Measurements from ENCODE around the gene RPS6KA4. TPM values are rescaled to one million over a fixed set of nuclear protein-coding genes. Genes with fewer than 3 reads are reported as not detected.

RPS6KA4 gene
- total RNA-seq, 1 donor from 2014 or later: 12.7 TPM

DNA sequence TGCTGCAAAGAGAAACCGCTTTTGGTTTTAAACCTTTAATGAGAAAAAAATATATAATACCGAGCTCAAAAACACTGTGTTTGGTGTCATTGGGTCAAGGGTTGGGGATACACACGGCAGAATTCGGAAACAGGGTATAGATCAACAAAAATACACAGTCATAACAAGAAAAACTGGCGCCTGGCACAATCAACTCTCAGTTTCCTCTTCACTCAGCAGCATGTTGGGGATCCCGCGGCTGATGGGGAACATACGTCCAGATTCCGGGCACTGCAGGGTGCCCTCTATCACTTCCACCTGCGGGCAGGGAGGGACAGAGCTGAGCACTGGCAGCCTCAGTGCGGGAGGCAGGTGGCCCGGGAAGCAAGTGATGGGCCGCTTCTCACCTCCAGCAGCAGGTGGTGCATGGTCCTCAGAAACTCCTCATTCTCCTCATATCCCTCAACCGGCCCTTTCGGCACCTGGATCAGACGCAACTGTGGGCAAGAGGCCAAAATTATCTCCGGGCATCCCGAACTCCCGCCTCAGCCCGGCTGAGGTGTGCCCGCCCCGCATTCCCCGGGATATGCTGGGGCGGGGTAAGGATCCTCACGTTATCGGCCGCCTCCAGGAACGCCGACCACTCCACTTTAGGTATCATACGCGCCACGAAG, 42.2 kb upstream of the RPS6KA4 start:
- peak overlapping the region; percentile 78 for H2AFZ ChIP-seq (replicated peaks)
- peak; percentile 31 for DNase-seq (ENCODE audit: low spot score)
- peak overlapping the region; percentile 72 for H3K4me2 ChIP-seq
- peak overlapping the region; percentile 95 for H3K4me3 Mint-ChIP-seq
- peak overlapping the region; percentile 32 for H3K27ac ChIP-seq
- H3K36me3 Mint-ChIP-seq: peaks cover 12% of the 10 kb centered on the region
- H3K4me3 ChIP-seq: peak overlapping the region; percentile 82
- no peaks in the 10 kb centered on the region for H3K27me3 ChIP-seq
- no peaks in the 10 kb centered on the region for H3K9me3 Mint-ChIP-seq
- peaks cover 2% of the 10 kb centered on the region for H3K27me3 Mint-ChIP-seq (ENCODE audit: insufficient read depth, low read depth)
- TF ChIP-seq EZH2phosphoT487 (IDR thresholded peaks at IDR 0.05): no peak
- TF ChIP-seq, protein P1, sequence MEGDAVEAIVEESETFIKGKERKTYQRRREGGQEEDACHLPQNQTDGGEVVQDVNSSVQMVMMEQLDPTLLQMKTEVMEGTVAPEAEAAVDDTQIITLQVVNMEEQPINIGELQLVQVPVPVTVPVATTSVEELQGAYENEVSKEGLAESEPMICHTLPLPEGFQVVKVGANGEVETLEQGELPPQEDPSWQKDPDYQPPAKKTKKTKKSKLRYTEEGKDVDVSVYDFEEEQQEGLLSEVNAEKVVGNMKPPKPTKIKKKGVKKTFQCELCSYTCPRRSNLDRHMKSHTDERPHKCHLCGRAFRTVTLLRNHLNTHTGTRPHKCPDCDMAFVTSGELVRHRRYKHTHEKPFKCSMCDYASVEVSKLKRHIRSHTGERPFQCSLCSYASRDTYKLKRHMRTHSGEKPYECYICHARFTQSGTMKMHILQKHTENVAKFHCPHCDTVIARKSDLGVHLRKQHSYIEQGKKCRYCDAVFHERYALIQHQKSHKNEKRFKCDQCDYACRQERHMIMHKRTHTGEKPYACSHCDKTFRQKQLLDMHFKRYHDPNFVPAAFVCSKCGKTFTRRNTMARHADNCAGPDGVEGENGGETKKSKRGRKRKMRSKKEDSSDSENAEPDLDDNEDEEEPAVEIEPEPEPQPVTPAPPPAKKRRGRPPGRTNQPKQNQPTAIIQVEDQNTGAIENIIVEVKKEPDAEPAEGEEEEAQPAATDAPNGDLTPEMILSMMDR (IDR thresholded peaks at IDR 0.05): no peak
- no peak for TF ChIP-seq EZH2 (IDR thresholded peaks at IDR 0.05)
- peaks cover 12% of the 10 kb centered on the region for H3K4me1 ChIP-seq
- H3K36me3 ChIP-seq: no peaks in the 10 kb centered on the region
- peaks cover 29% of the 10 kb centered on the region for H3F3A ChIP-seq (ENCODE audit: low read depth)
- H3K4me1 Mint-ChIP-seq: peaks cover 17% of the 10 kb centered on the region
- H3K79me2 ChIP-seq (ENCODE audit: low read depth): peaks cover 26% of the 10 kb centered on the region
- H3K27ac Mint-ChIP-seq: no peak overlapping the region
- no peaks in the 10 kb centered on the region for H3K9me3 ChIP-seq (ENCODE audit: low read depth)
- peak overlapping the region; percentile 65 for H3K9ac ChIP-seq
- H4K20me1 ChIP-seq (ENCODE audit: low read depth): peaks cover 12% of the 10 kb centered on the region

DNA sequence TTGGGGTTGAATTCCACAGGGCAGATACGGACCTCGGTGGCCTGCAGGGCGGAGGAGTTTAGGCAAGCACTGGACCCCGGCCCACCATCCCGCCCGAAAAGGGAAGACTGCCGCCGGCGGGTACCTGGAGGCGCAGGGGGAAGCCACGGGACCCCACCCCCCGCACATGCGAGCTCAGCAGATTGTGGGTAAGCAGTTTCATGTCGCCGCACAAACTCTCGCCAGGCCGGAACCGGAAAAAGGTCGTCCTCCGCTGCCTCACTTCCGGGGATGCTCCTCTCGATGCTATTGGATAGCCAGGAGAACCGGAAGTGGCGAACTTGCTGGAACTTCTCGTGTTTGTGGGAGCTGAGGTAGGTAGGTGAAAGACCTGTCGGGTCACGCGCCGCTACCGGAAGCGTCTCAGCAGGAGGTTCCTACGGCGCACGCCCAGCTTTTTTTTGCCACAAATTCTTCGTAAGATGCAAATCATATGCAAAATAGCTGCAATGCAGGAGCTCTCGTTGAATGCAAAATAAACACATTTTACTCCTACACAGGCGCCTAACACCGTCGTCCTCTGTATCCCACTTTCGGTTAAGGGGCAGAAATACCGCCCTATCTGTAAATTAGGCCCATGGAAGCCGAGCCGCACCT, 41.5 kb upstream of the RPS6KA4 start, which contains the start of gene TRMT112:
TRMT112 (minus strand) TSS at position 235 of the 636 bp plus-strand sequence; CDS start at position 202, 33 bp downstream.
- no peaks in the 10 kb centered on the region for H3K9me3 Mint-ChIP-seq

DNA sequence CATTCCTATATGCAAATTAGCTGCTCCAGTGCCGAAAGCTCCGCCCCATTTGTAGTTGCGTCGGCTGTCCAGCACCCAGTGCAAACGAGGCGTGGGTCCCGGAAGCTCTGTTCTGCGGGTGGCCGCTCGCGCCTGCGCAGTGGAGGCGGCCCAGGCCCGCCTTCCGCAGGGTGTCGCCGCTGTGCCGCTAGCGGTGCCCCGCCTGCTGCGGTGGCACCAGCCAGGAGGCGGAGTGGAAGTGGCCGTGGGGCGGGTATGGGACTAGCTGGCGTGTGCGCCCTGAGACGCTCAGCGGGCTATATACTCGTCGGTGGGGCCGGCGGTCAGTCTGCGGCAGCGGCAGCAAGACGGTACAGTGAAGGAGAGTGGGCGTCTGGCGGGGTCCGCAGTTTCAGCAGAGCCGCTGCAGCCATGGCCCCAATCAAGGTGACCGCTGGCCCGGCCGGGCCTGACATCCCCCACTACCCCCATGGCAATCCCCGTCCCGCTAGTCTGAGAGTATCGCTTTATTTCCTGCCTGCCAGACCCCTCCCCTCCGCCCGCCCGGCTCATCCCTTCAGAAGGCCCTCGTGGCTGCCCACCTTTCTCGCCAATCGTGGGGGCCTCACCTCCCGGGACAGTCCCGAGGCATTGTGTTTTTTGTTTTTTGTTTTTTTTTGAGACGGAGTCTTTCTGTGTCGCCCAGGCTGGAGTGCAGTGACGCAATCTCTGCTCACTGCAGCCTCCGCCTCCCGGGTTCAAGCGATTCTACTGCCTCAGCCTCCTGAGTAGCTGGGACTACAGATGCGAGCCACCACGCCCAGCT, 40.8 kb upstream of the RPS6KA4 start, which contains the start of gene PRDX5:
PRDX5 (plus strand) TSS at position 161 of the 805 bp plus-strand sequence; CDS start at position 256, 95 bp downstream.
- Mint-ChIP-seq H3K27me3 (ENCODE audit: insufficient read depth, low read depth) (peaks cover 4% of the 10 kb centered on the region), H3K9me3 (no peaks in the 10 kb centered on the region), H3K4me3 (peak within 1 kb of the TSS; percentile 95), H3K36me3 (peaks cover 12% of the 10 kb centered on the region), H3K4me1 (peaks cover 17% of the 10 kb centered on the region), H3K27ac (peak within 1 kb of the TSS; percentile 97)
- Histone ChIP-seq H3F3A (ENCODE audit: low read depth) (peaks cover 29% of the 10 kb centered on the region), H3K9me3 (ENCODE audit: low read depth) (no peaks in the 10 kb centered on the region), H4K20me1 (ENCODE audit: low read depth) (peaks cover 12% of the 10 kb centered on the region), H3K9ac (peak within 1 kb of the TSS; percentile 65), H2AFZ (replicated peaks) (peak within 1 kb of the TSS; percentile 78), H3K27ac (peak within 1 kb of the TSS; percentile 76), H3K36me3 (no peaks in the 10 kb centered on the region), H3K4me2 (peak within 1 kb of the TSS; percentile 72), H3K4me3 (peak within 1 kb of the TSS; percentile 82), H3K27me3 (no peaks in the 10 kb centered on the region), H3K79me2 (ENCODE audit: low read depth) (peaks cover 26% of the 10 kb centered on the region), H3K4me1 (peaks cover 12% of the 10 kb centered on the region)
- DNase-seq (ENCODE audit: low spot score): peak; percentile 97
- no peak for TF ChIP-seq EZH2 (IDR thresholded peaks at IDR 0.05)
- TF ChIP-seq, protein P1 (IDR thresholded peaks at IDR 0.05): peak; percentile 42

More for the DNA sequence above, 41.5 kb upstream of the RPS6KA4 start, which contains the start of gene TRMT112:
- Mint-ChIP-seq H3K4me3 (peak within 1 kb of the TSS; percentile 95), H3K4me1 (peaks cover 17% of the 10 kb centered on the region), H3K36me3 (peaks cover 12% of the 10 kb centered on the region), H3K27ac (peak within 1 kb of the TSS; percentile 97), H3K27me3 (ENCODE audit: insufficient read depth, low read depth) (peaks cover 2% of the 10 kb centered on the region)
- peaks cover 26% of the 10 kb centered on the region for H3K79me2 ChIP-seq (ENCODE audit: low read depth)
- TF ChIP-seq, protein P1 (IDR thresholded peaks at IDR 0.05): no peak
- TF ChIP-seq EZH2phosphoT487 (IDR thresholded peaks at IDR 0.05): no peak
- no peak for TF ChIP-seq EZH2 (IDR thresholded peaks at IDR 0.05)
- H3K27ac ChIP-seq: peak within 1 kb of the TSS; percentile 76
- peak within 1 kb of the TSS; percentile 72 for H3K4me2 ChIP-seq
- H3K27me3 ChIP-seq: no peaks in the 10 kb centered on the region
- H4K20me1 ChIP-seq (ENCODE audit: low read depth): peaks cover 12% of the 10 kb centered on the region
- H3K4me1 ChIP-seq: peaks cover 12% of the 10 kb centered on the region
- no peaks in the 10 kb centered on the region for H3K9me3 ChIP-seq (ENCODE audit: low read depth)
- H2AFZ ChIP-seq (replicated peaks): peak within 1 kb of the TSS; percentile 78
- no peaks in the 10 kb centered on the region for H3K36me3 ChIP-seq
- H3K9ac ChIP-seq: peak within 1 kb of the TSS; percentile 65
- H3K4me3 ChIP-seq: peak within 1 kb of the TSS; percentile 82
- peak; percentile 95 for DNase-seq (ENCODE audit: low spot score)
- H3F3A ChIP-seq (ENCODE audit: low read depth): peaks cover 29% of the 10 kb centered on the region
